Measurements from ENCODE around the gene MAB21L4. TPM values are rescaled to one million over a fixed set of nuclear protein-coding genes. Genes with fewer than 3 reads are reported as not detected.

Gene MAB21L4
- total RNA-seq, 1 experiment from 2014 or later: 0.21 TPM

GRCh38 chr2:240914645-240915525 is 18.9 kb upstream of the MAB21L4 start:
- TF ChIP-seq SIN3A (IDR thresholded peaks at IDR 0.05; ENCODE audit: borderline replicate concordance, insufficient read depth, low read depth, low read length) (no peak), POLR2AphosphoS5 (IDR thresholded peaks at IDR 0.05; ENCODE audit: low read depth, low read length) (no peak), TCF7L2 (IDR thresholded peaks at IDR 0.05; ENCODE audit: low read depth, low read length) (no peak)
- TF ChIP-seq, protein P1, sequence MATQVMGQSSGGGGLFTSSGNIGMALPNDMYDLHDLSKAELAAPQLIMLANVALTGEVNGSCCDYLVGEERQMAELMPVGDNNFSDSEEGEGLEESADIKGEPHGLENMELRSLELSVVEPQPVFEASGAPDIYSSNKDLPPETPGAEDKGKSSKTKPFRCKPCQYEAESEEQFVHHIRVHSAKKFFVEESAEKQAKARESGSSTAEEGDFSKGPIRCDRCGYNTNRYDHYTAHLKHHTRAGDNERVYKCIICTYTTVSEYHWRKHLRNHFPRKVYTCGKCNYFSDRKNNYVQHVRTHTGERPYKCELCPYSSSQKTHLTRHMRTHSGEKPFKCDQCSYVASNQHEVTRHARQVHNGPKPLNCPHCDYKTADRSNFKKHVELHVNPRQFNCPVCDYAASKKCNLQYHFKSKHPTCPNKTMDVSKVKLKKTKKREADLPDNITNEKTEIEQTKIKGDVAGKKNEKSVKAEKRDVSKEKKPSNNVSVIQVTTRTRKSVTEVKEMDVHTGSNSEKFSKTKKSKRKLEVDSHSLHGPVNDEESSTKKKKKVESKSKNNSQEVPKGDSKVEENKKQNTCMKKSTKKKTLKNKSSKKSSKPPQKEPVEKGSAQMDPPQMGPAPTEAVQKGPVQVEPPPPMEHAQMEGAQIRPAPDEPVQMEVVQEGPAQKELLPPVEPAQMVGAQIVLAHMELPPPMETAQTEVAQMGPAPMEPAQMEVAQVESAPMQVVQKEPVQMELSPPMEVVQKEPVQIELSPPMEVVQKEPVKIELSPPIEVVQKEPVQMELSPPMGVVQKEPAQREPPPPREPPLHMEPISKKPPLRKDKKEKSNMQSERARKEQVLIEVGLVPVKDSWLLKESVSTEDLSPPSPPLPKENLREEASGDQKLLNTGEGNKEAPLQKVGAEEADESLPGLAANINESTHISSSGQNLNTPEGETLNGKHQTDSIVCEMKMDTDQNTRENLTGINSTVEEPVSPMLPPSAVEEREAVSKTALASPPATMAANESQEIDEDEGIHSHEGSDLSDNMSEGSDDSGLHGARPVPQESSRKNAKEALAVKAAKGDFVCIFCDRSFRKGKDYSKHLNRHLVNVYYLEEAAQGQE (IDR thresholded peaks at IDR 0.05; ENCODE audit: insufficient read depth in 1 of 2, low read depth in 2 of 2, low read length in 1 of 2): no peak
- TF ChIP-seq, protein P2, sequence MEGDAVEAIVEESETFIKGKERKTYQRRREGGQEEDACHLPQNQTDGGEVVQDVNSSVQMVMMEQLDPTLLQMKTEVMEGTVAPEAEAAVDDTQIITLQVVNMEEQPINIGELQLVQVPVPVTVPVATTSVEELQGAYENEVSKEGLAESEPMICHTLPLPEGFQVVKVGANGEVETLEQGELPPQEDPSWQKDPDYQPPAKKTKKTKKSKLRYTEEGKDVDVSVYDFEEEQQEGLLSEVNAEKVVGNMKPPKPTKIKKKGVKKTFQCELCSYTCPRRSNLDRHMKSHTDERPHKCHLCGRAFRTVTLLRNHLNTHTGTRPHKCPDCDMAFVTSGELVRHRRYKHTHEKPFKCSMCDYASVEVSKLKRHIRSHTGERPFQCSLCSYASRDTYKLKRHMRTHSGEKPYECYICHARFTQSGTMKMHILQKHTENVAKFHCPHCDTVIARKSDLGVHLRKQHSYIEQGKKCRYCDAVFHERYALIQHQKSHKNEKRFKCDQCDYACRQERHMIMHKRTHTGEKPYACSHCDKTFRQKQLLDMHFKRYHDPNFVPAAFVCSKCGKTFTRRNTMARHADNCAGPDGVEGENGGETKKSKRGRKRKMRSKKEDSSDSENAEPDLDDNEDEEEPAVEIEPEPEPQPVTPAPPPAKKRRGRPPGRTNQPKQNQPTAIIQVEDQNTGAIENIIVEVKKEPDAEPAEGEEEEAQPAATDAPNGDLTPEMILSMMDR (IDR thresholded peaks at IDR 0.05): peak; percentile 78
- intact Hi-C loops (cut with micrococcal nuclease; ENCODE audit: unreplicated experiment): loop anchor here (2.0 kb wide), 1 partner anchor 74 kb away; no protein-coding TSS in a partner anchor
- BruUV-seq (replicated peaks): no TSS peak
- Histone ChIP-seq H3K27me3 (ENCODE audit: control insufficient read depth, insufficient read depth, low read length) (no peaks in the 10 kb centered on the region), H3K27ac (ENCODE audit: low read length) (no peak overlapping the region), H3K36me3 (ENCODE audit: control insufficient read depth, insufficient read depth, low read length) (no peaks in the 10 kb centered on the region), H3K9me3 (ENCODE audit: control insufficient read depth, insufficient read depth, low read depth, low read length) (no peaks in the 10 kb centered on the region), H3K4me1 (ENCODE audit: control insufficient read depth, insufficient read depth, low read length) (peaks cover 47% of the 10 kb centered on the region), H3K4me3 (ENCODE audit: low read depth in 2 of 2, low read length in 2 of 2) (peak overlapping the region in 1 of 2 experiments; percentile 12; a peak in 1 of 4 replicates)
- ATAC-seq (peak; percentile 38), DNase-seq (ENCODE audit: low read depth, low spot score) (no peak)
- in situ Hi-C loops (cut with HindIII; ENCODE audit: low pct_unique_long_range_greater_than_20kb, low sequenced_read_pairs): no loop called here
- ChIA-PET POLR2A (no interaction called here), CTCF (interaction anchor here (0.6 to 1.7 kb wide), 10 partner anchors 8 to 573 kb away, joined by 3 to 14 read pairs (median 4); no protein-coding TSS in a partner anchor)

DNA sequence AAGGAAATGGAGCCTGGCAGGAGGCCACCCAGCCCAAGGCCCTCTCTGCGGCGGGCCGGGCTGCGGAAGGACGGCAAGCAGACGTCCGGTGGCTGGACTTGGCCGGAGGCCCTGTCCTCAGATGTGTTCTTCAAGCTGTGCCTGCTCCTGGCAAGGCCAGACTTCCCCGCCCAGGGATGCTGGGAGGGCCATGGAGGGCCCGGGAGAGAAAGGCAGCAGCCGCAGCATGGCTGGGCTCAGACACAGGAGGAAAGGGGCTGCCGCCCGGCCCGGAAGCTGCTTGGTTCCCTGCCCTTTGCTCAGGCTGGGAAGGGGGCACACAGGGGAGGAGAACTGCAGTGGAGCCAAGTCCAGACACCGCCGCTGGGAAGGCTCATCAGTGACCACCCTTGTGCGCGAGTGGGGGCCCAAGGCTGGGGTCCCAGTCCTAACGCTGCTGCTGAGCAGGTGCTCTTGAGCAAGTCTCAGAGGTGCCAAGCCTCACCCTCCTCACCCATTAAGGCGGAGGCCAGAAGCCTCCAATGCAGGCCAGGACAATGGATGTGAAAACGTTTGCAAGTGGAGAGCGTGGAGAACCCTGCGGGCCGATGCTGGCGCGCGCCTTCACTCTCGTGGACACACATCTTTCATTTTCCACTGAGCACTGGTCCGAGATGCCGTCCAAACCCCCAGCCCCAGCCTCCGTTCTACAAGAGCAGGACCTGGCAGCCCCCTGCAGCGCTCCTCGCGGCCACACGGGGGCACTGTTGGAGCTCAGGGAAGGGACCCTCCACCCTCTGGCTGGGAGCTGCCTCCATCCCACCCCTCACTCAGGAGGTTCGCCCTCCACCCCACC is 18.1 kb upstream of the MAB21L4 start:
- Histone ChIP-seq H3K27me3 (ENCODE audit: control insufficient read depth, insufficient read depth, low read length) (no peaks in the 10 kb centered on the region), H3K27ac (ENCODE audit: low read length) (no peak overlapping the region), H3K4me1 (ENCODE audit: control insufficient read depth, insufficient read depth, low read length) (peaks cover 39% of the 10 kb centered on the region), H3K9me3 (ENCODE audit: control insufficient read depth, insufficient read depth, low read depth, low read length) (no peaks in the 10 kb centered on the region), H3K36me3 (ENCODE audit: control insufficient read depth, insufficient read depth, low read length) (no peaks in the 10 kb centered on the region), H3K4me3 (ENCODE audit: low read depth in 2 of 2, low read length in 2 of 2) (peak overlapping the region in 1 of 2 experiments; percentile 12; a peak in 1 of 4 replicates)
- ChIA-PET CTCF (interaction anchor here (0.6 to 1.7 kb wide), 10 partner anchors 9 to 574 kb away, joined by 3 to 14 read pairs (median 4); no protein-coding TSS in a partner anchor), POLR2A (no interaction called here)
- intact Hi-C loops (cut with micrococcal nuclease; ENCODE audit: unreplicated experiment): loop anchor here (2.0 kb wide), 1 partner anchor 75 kb away; no protein-coding TSS in a partner anchor
- in situ Hi-C loops (cut with HindIII; ENCODE audit: low pct_unique_long_range_greater_than_20kb, low sequenced_read_pairs): no loop called here
- TF ChIP-seq, protein P2 (IDR thresholded peaks at IDR 0.05): peak; percentile 99
- TF ChIP-seq POLR2AphosphoS5 (IDR thresholded peaks at IDR 0.05; ENCODE audit: low read depth, low read length): no peak
- peak; percentile 71 for ATAC-seq
- BruUV-seq (replicated peaks): no TSS peak
- peak; percentile 24 for DNase-seq (ENCODE audit: low read depth, low spot score)
